CD8-positive, alpha-beta memory T cell (primary cell): ENCODE data around the gene PAQR5. TPM values are rescaled to one million over a fixed set of nuclear protein-coding genes. Genes with fewer than 3 reads are reported as not detected.

Source experiments
- CTCF ChIA-PET: fragments of 350-600 bp; sonication (Branson Sonifier 250); formaldehyde crosslinking; loops from one replicate; lab custom pipeline; 2021; ENCODE audit warnings: antibody characterized with exemption; lab: Charles Lee
- POLR2A ChIA-PET: fragments of 350-600 bp; sonication (Branson Sonifier 250); formaldehyde crosslinking; loops from one replicate; lab custom pipeline; 2021; ENCODE audit warnings: antibody characterized with exemption; lab: Charles Lee
- DNase-seq, 5 donors: peaks; one replicate each; pipeline versions ENCODE4 v3.0.0 to v3.0.0-alpha.2; 2020 to 2022; ENCODE audit warnings: mixed read lengths in 1 of 5
- H3K27ac ChIP-seq: one replicate; pipeline ENCODE4 v1.7.0; 2013; ENCODE audit warnings: low read depth, mild to moderate bottlenecking, low read length, moderate library complexity
- H3K27me3 ChIP-seq: 2 replicates; pipeline ENCODE4 v1.7.0; 2013; ENCODE audit warnings: low read length, mild to moderate bottlenecking; ENCODE audit not compliant: insufficient read depth, poor library complexity, severe bottlenecking
- H3K36me3 ChIP-seq: 2 replicates; pipeline ENCODE4 v1.7.0; 2013; ENCODE audit warnings: mild to moderate bottlenecking, low read length, moderate library complexity; ENCODE audit not compliant: insufficient read depth
- H3K4me1 ChIP-seq: 2 replicates; pipeline ENCODE4 v1.7.0; 2013; ENCODE audit warnings: mild to moderate bottlenecking, low read length, moderate library complexity; ENCODE audit not compliant: insufficient read depth
- H3K4me3 ChIP-seq: 2 replicates; pipeline ENCODE4 v1.7.0; 2013; ENCODE audit warnings: mild to moderate bottlenecking, low read length
- H3K9me3 ChIP-seq: 2 replicates; pipeline ENCODE4 v1.7.0; 2013; ENCODE audit warnings: mild to moderate bottlenecking, low read length
- H3K27ac Mint-ChIP-seq, 8 donors: one replicate each; pipeline ENCODE4 v1.8.0; 2020 to 2021; ENCODE audit warnings: mixed read lengths in 8 of 8, mild to moderate bottlenecking in 6 of 8, inconsistent platforms in 3 of 8, moderate library complexity in 3 of 8
- H3K27me3 Mint-ChIP-seq, 2 donors: one replicate each; pipeline ENCODE4 v1.8.0; 2020 to 2021; ENCODE audit warnings: mixed read lengths in 2 of 2, mild to moderate bottlenecking in 1 of 2, moderate library complexity in 1 of 2
- H3K36me3 Mint-ChIP-seq, 3 donors: one replicate each; pipeline ENCODE4 v1.8.0; 2020 to 2021; ENCODE audit warnings: mixed read lengths in 3 of 3, inconsistent platforms in 1 of 3, mild to moderate bottlenecking in 1 of 3
- H3K4me1 Mint-ChIP-seq, 3 donors: one replicate each; pipeline ENCODE4 v1.8.0; 2020 to 2021; ENCODE audit warnings: mixed read lengths in 3 of 3, inconsistent platforms in 1 of 3, mild to moderate bottlenecking in 1 of 3
- H3K4me3 Mint-ChIP-seq, 7 donors: one replicate each; pipeline ENCODE4 v1.8.0; 2020 to 2021; ENCODE audit warnings: mixed read lengths in 7 of 7, mild to moderate bottlenecking in 6 of 7, moderate library complexity in 4 of 7, inconsistent platforms in 2 of 7
- H3K9me3 Mint-ChIP-seq, 5 donors: one replicate each; pipeline ENCODE4 v1.8.0; 2020 to 2022; ENCODE audit warnings: mixed read lengths in 5 of 5, mild to moderate bottlenecking in 3 of 5, moderate library complexity in 2 of 5, inconsistent platforms in 1 of 5
- polyA plus RNA-seq: library from polyadenylated mRNA; unstranded; fragments of 300-500 nt; fragmentation: Illumina TruSeq; gene quantifications from one replicate; pipeline ENCODE4 v1.2.3, GENCODE V29; 2021
- total RNA-seq, 2 experiments: library from RNA; stranded (reverse); gene quantifications; one replicate each; pipeline ENCODE4 v1.2.3, GENCODE V29; 2021

PAQR5 gene
- total and polyA plus RNA-seq, 3 experiments from 2014 or later = not detected

- Mint-ChIP-seq H3K27me3 (peaks cover 0 to 2% of the 10 kb centered on the region in 2 donors), H3K4me3 (no peak overlapping the region), H3K27ac (no peak overlapping the region), H3K4me1 (peaks cover 0 to 13% (median 4%) of the 10 kb centered on the region in 3 donors), H3K36me3 (no peaks in the 10 kb centered on the region), H3K9me3 (no peaks in the 10 kb centered on the region)
- H3K4me1 ChIP-seq = no peaks in the 10 kb centered on the region
- no peaks in the 10 kb centered on the region for H3K9me3 ChIP-seq
- DNase-seq = no peak
- H3K27me3 ChIP-seq = no peaks in the 10 kb centered on the region
- H3K4me3 ChIP-seq = no peak overlapping the region
- H3K36me3 ChIP-seq = no peaks in the 10 kb centered on the region
- ChIA-PET CTCF (no interaction called here), POLR2A (no interaction called here)
- no peak overlapping the region for H3K27ac ChIP-seq
Observed at GRCh38 chr15:69421498-69421897, 122.8 kb downstream of the PAQR5 start.

- Mint-ChIP-seq H3K27me3 (peaks cover 0 to 2% of the 10 kb centered on the region in 2 donors), H3K27ac (peak overlapping the region in 2 of 8 donors; percentile 56 to 67)
Observed at GRCh38 chr15:69422336-69422895, 123.7 kb downstream of the PAQR5 start.

GRCh38 chr15:69424001-69424400, 125.3 kb downstream of the PAQR5 start:
- POLR2A ChIA-PET = no interaction called here
- no peak for DNase-seq
- Mint-ChIP-seq H3K36me3 (no peaks in the 10 kb centered on the region), H3K4me1 (no peaks in the 10 kb centered on the region), H3K9me3 (no peaks in the 10 kb centered on the region), H3K27me3 (peaks cover 0 to 2% of the 10 kb centered on the region in 2 donors), H3K4me3 (no peak overlapping the region), H3K27ac (no peak overlapping the region)
- Histone ChIP-seq H3K4me1 (no peaks in the 10 kb centered on the region), H3K27ac (no peak overlapping the region), H3K4me3 (no peak overlapping the region), H3K27me3 (no peaks in the 10 kb centered on the region), H3K36me3 (no peaks in the 10 kb centered on the region), H3K9me3 (no peaks in the 10 kb centered on the region)
- CTCF ChIA-PET = no interaction called here

More at GRCh38 chr15:69422336-69422895, 123.7 kb downstream of the PAQR5 start:
- ChIA-PET POLR2A (interaction anchor here (0.5 kb wide), 1 partner anchor 15 kb away, joined by 5 read pairs; no protein-coding TSS in a partner anchor), CTCF (no interaction called here)
- Histone ChIP-seq H3K9me3 (no peaks in the 10 kb centered on the region), H3K36me3 (no peaks in the 10 kb centered on the region), H3K4me3 (no peak overlapping the region), H3K27me3 (no peaks in the 10 kb centered on the region), H3K4me1 (no peaks in the 10 kb centered on the region), H3K27ac (no peak overlapping the region)
- no peaks in the 10 kb centered on the region for H3K9me3 Mint-ChIP-seq
- no peaks in the 10 kb centered on the region for H3K36me3 Mint-ChIP-seq
- no peak overlapping the region for H3K4me3 Mint-ChIP-seq
- no peak for DNase-seq
- H3K4me1 Mint-ChIP-seq = peaks cover 0 to 10% (median 2%) of the 10 kb centered on the region in 3 donors

- no peaks in the 10 kb centered on the region for H3K36me3 Mint-ChIP-seq
- no peak overlapping the region for H3K27ac Mint-ChIP-seq
- POLR2A ChIA-PET = interaction anchor here (0.6 kb wide), 1 partner anchor 21 kb away, joined by 4 read pairs; no protein-coding TSS in a partner anchor
- no peaks in the 10 kb centered on the region for H3K9me3 Mint-ChIP-seq
- CTCF ChIA-PET = no interaction called here
- Histone ChIP-seq H3K27me3 (no peaks in the 10 kb centered on the region), H3K9me3 (no peaks in the 10 kb centered on the region), H3K27ac (no peak overlapping the region), H3K4me1 (no peaks in the 10 kb centered on the region), H3K36me3 (no peaks in the 10 kb centered on the region), H3K4me3 (no peak overlapping the region)
- no peak overlapping the region for H3K4me3 Mint-ChIP-seq
- H3K4me1 Mint-ChIP-seq = no peaks in the 10 kb centered on the region
- H3K27me3 Mint-ChIP-seq = peaks cover 0 to 2% of the 10 kb centered on the region in 2 donors
- DNase-seq = no peak
Observed at GRCh38 chr15:69424748-69425413, 126.2 kb downstream of the PAQR5 start.

GRCh38 chr15:69433831-69434230, 135.1 kb downstream of the PAQR5 start:
- Histone ChIP-seq H3K27me3 (no peaks in the 10 kb centered on the region), H3K4me1 (no peaks in the 10 kb centered on the region), H3K9me3 (no peaks in the 10 kb centered on the region), H3K4me3 (no peak overlapping the region), H3K36me3 (no peaks in the 10 kb centered on the region), H3K27ac (no peak overlapping the region)
- Mint-ChIP-seq H3K27me3 (peaks cover 0 to 1% of the 10 kb centered on the region in 2 donors), H3K4me3 (no peak overlapping the region), H3K4me1 (no peaks in the 10 kb centered on the region), H3K9me3 (no peaks in the 10 kb centered on the region), H3K36me3 (peaks cover 0 to 2% (median 0%) of the 10 kb centered on the region in 3 donors), H3K27ac (no peak overlapping the region)
- POLR2A ChIA-PET = no interaction called here
- CTCF ChIA-PET = no interaction called here
- no peak for DNase-seq

- H3K36me3 Mint-ChIP-seq = peaks cover 0 to 2% (median 0%) of the 10 kb centered on the region in 3 donors
Observed at GRCh38 chr15:69434238-69434637, 135.5 kb downstream of the PAQR5 start.

GRCh38 chr15:69434679-69435078, 136.0 kb downstream of the PAQR5 start:
- H3K4me1 ChIP-seq = no peaks in the 10 kb centered on the region
- Mint-ChIP-seq H3K27ac (peak overlapping the region in 1 of 8 donors; percentile 51), H3K4me1 (no peaks in the 10 kb centered on the region), H3K36me3 (peaks cover 0 to 2% (median 0%) of the 10 kb centered on the region in 3 donors), H3K4me3 (no peak overlapping the region), H3K27me3 (peaks cover 0 to 1% of the 10 kb centered on the region in 2 donors), H3K9me3 (no peaks in the 10 kb centered on the region)
- no peaks in the 10 kb centered on the region for H3K27me3 ChIP-seq
- no peak for DNase-seq
- H3K36me3 ChIP-seq = no peaks in the 10 kb centered on the region
- H3K9me3 ChIP-seq = no peaks in the 10 kb centered on the region
- no peak overlapping the region for H3K27ac ChIP-seq
- ChIA-PET POLR2A (no interaction called here), CTCF (no interaction called here)
- no peak overlapping the region for H3K4me3 ChIP-seq

More at GRCh38 chr15:69434238-69434637, 135.5 kb downstream of the PAQR5 start:
- POLR2A ChIA-PET = no interaction called here
- no peaks in the 10 kb centered on the region for H3K9me3 Mint-ChIP-seq
- no peak overlapping the region for H3K27ac Mint-ChIP-seq
- no peak for DNase-seq
- Histone ChIP-seq H3K4me1 (no peaks in the 10 kb centered on the region), H3K4me3 (no peak overlapping the region), H3K27ac (no peak overlapping the region), H3K27me3 (no peaks in the 10 kb centered on the region), H3K36me3 (no peaks in the 10 kb centered on the region), H3K9me3 (no peaks in the 10 kb centered on the region)
- H3K4me3 Mint-ChIP-seq = no peak overlapping the region
- CTCF ChIA-PET = no interaction called here
- peaks cover 0 to 1% of the 10 kb centered on the region in 2 donors for H3K27me3 Mint-ChIP-seq
- H3K4me1 Mint-ChIP-seq = no peaks in the 10 kb centered on the region

GRCh38 chr15:69435985-69436384, 137.3 kb downstream of the PAQR5 start:
- no peaks in the 10 kb centered on the region for H3K4me1 ChIP-seq
- DNase-seq = no peak
- no peaks in the 10 kb centered on the region for H3K36me3 ChIP-seq
- H3K27ac ChIP-seq = no peak overlapping the region
- Mint-ChIP-seq H3K9me3 (no peaks in the 10 kb centered on the region), H3K4me1 (no peaks in the 10 kb centered on the region), H3K36me3 (peaks cover 0 to 2% (median 0%) of the 10 kb centered on the region in 3 donors), H3K27ac (no peak overlapping the region), H3K27me3 (peaks cover 0 to 1% of the 10 kb centered on the region in 2 donors), H3K4me3 (no peak overlapping the region)
- CTCF ChIA-PET = interaction anchor here (1.3 kb wide), 1 partner anchor 22 kb away, joined by 3 read pairs; no protein-coding TSS in a partner anchor
- no peak overlapping the region for H3K4me3 ChIP-seq
- no peaks in the 10 kb centered on the region for H3K27me3 ChIP-seq
- no peaks in the 10 kb centered on the region for H3K9me3 ChIP-seq
- POLR2A ChIA-PET = no interaction called here
